K562 (cell line): ENCODE measurements around the gene SCFD2. TPM values are rescaled to one million over a fixed set of nuclear protein-coding genes. Genes with fewer than 3 reads are reported as not detected.
A peak's percentile ranks its signal among the peaks of the same experiment; 100 is the strongest.

Experiments
- ATAC-seq: fragments of 200-7000 bp; cut with Tn5 transposase; 3 replicates; pipeline ENCODE4 v1.9.1; 2020; ENCODE audit warnings: moderate library complexity
- BruUV-seq: library from RNA; stranded (reverse); fragments of 400-500 nt; replicated peaks from 2 replicates; lab custom pipeline; 2021; lab: Mats Ljungman, UMichigan
- CTCF ChIA-PET: fragments of 300-600 bp; formaldehyde crosslinking; extraction: SDS; loops from one replicate; lab custom pipeline; 2021; ENCODE audit warnings: low intra/inter-chr PET ratio; lab: Yijun Ruan, JAX
- POLR2A ChIA-PET: fragments of 300-600, 350-650 bp; sonication (Branson Sonifier 250); formaldehyde crosslinking; extraction: SDS; loops from one replicate; lab custom pipeline; 2021; ENCODE audit warnings: antibody characterized with exemption, inconsistent platforms; lab: Yijun Ruan, JAX
- DNase-seq, 4 experiments: peaks; one replicate each; pipeline versions ENCODE4 v3.0.0 to v3.0.0-alpha.2; 2011 to 2018; ENCODE audit warnings: low spot score in 3 of 4, mixed read lengths in 3 of 4; ENCODE audit errors: extremely low read depth in 1 of 4
- FAIRE-seq: peaks from 2 replicates; lab custom pipeline; 2011; peaks lifted over from hg19 to GRCh38; lab: Jason Lieb, UNC
- H2AFZ ChIP-seq: 2 replicates; pipeline ENCODE4 v1.6.0; 2011; ENCODE audit warnings: low read depth, low read length, control low read depth, inconsistent platforms
- H3K27ac ChIP-seq: fragments of 200-600 bp; 3 replicates; pipeline ENCODE4 v1.8.0; 2011; ENCODE audit warnings: low read depth, mild to moderate bottlenecking, control low read depth, inconsistent platforms, low read length, moderate library complexity, mixed read lengths; ENCODE audit errors: extremely low read depth
- H3K27me3 ChIP-seq, 2 experiments: fragments of 300-600 bp in 1 of 2; 2 replicates in 1 of 2; 3 replicates in 1 of 2; pipeline versions ENCODE4 v1.6.0 to v1.8.0; 2011; ENCODE audit warnings: inconsistent platforms in 2 of 2, low read length in 2 of 2, mild to moderate bottlenecking in 1 of 2, mixed read lengths in 1 of 2, moderate library complexity in 1 of 2; ENCODE audit not compliant: control insufficient read depth in 2 of 2, insufficient read depth in 2 of 2
- H3K36me3 ChIP-seq: fragments of 300-600 bp; 3 replicates; pipeline ENCODE4 v1.8.0; 2011; ENCODE audit warnings: mild to moderate bottlenecking, low read length, inconsistent platforms; ENCODE audit not compliant: control insufficient read depth, insufficient read depth
- H3K4me1 ChIP-seq, 2 experiments: fragments of 200-600 bp in 1 of 2; replicated peaks in 1 of 2; 2 replicates in 1 of 2; 3 replicates in 1 of 2; pipeline versions ENCODE4 v1.5.1 to v1.8.0; 2011; ENCODE audit warnings: inconsistent platforms in 2 of 2, low read length in 2 of 2, mild to moderate bottlenecking in 1 of 2, mixed read lengths in 1 of 2, moderate library complexity in 1 of 2; ENCODE audit not compliant: control insufficient read depth in 2 of 2, insufficient read depth in 2 of 2
- H3K4me2 ChIP-seq: 2 replicates; pipeline ENCODE4 v1.6.1; 2011; ENCODE audit warnings: low read length, control low read depth, inconsistent platforms, mixed read lengths; ENCODE audit not compliant: insufficient read depth
- H3K4me3 ChIP-seq: fragments of 200-600 bp; sonication (generic), shearing (Covaris generic); 2 replicates; pipeline ENCODE4 v1.5.1; 2016; ENCODE audit warnings: control low read depth, inconsistent platforms
- H3K79me2 ChIP-seq: fragments of 200-600 bp; 3 replicates; pipeline ENCODE4 v1.8.0; 2011; ENCODE audit warnings: low read length, inconsistent platforms; ENCODE audit not compliant: control insufficient read depth, insufficient read depth
- H3K9ac ChIP-seq, 2 experiments: 2 replicates each; pipeline versions ENCODE4 v1.6.0 to v1.6.1; 2011; ENCODE audit warnings: low read depth in 2 of 2, low read length in 2 of 2, control low read depth in 1 of 2, inconsistent platforms in 1 of 2, mild to moderate bottlenecking in 1 of 2, mixed read lengths in 1 of 2; ENCODE audit not compliant: insufficient read depth in 1 of 2
- H3K9me1 ChIP-seq: one replicate; pipeline ENCODE4 v1.6.0; 2011; ENCODE audit warnings: inconsistent platforms, mild to moderate bottlenecking, low read length, moderate library complexity; ENCODE audit not compliant: control insufficient read depth, insufficient read depth
- H3K9me3 ChIP-seq: replicated peaks from 2 replicates; pipeline ENCODE4 v1.5.1; 2011; ENCODE audit warnings: low read depth, low read length, inconsistent platforms; ENCODE audit not compliant: control insufficient read depth, insufficient read depth
- H4K20me1 ChIP-seq: replicated peaks from 2 replicates; pipeline ENCODE4 v1.6.1; 2011; ENCODE audit warnings: low read length, inconsistent platforms, mixed read lengths; ENCODE audit not compliant: control insufficient read depth, insufficient read depth
- ELF4 ChIP-seq: fragments of 450-650 bp; formaldehyde crosslinking; IDR thresholded peaks from 2 replicates; pipeline ENCODE4 v1.4.0; 2022; ENCODE audit warnings: missing genetic modification characterization
- MAFK ChIP-seq: IDR thresholded peaks from 2 replicates; pipeline ENCODE4 v1.6.1; 2011; ENCODE audit warnings: low read length, improper control_type of control experiment
- SMAD4 ChIP-seq: fragments of 250-450 bp; sonication (Bioruptor Pico); conservative IDR thresholded peaks from 2 replicates; pipeline ENCODE4 v1.8.0; 2021; ENCODE audit warnings: inconsistent platforms, mild to moderate bottlenecking, moderate library complexity
- ZC3H4 ChIP-seq: sonication (generic); formaldehyde crosslinking; IDR thresholded peaks from 2 replicates; pipeline ENCODE4 v1.9.0; 2021; ENCODE audit warnings: missing genetic modification reagents, borderline replicate concordance
- WGBS: fragments of 100-300 bp; shearing (Covaris generic); methylation state at CpG from one replicate; pipeline ENCODE4 v1.1.6; 2016; ENCODE audit warnings: low coverage, mixed read lengths; ENCODE audit not compliant: insufficient coverage; ENCODE audit errors: missing lambda C conversion rate; 5-methylcytosine and 5-hydroxymethylcytosine counted together
- in situ Hi-C: fragments of 300-500 bp; cut with MboI; formaldehyde crosslinking; loops from 4 replicates; pipeline ENCODE4 v1.15.0; 2018; ENCODE audit warnings: inconsistent platforms, mixed read lengths
- intact Hi-C: fragments of 100-400 bp; cut with micrococcal nuclease; formaldehyde crosslinking; loops from 2 replicates; pipeline ENCODE4 v1.14.2; 2022
- polyA plus RNA-seq, 8 experiments: library from polyadenylated mRNA; depleted of rRNA in 4 of 8; stranded (reverse) in 5 of 8; unstranded in 3 of 8; fragments of >200 nt; fragmentation: Nextera tagmentation in 2 of 8; fragmentation: Illumina TruSeq in 1 of 8; extraction: Ambion mirVana in 2 of 8; extraction: Trizol in 1 of 8; gene quantifications; 2 replicates each; pipeline versions ENCODE4 v1.2.1 to v1.2.3, GENCODE V29; 2011 to 2014; ENCODE audit warnings: inconsistent platforms in 1 of 8, missing spikeins in 1 of 8
- total RNA-seq, 7 experiments: library from RNA; depleted of rRNA in 6 of 7; stranded (reverse); fragments of >200 nt in 6 of 7; fragmentation: Illumina TruSeq in 2 of 7; extraction: Trizol in 2 of 7; gene quantifications; 2 replicates each; pipeline versions ENCODE4 v1.2.1 to v1.2.3, GENCODE V29; 2011 to 2021; ENCODE audit warnings: low replicate concordance in 1 of 7
- TF ChIP-seq, protein P1 (sequence below): fragments of 200-800 bp; sonication (Bioruptor generic); IDR thresholded peaks from 2 replicates; pipeline ENCODE4 v1.6.1; 2016; ENCODE audit warnings: missing genetic modification characterization, missing compliant biosample characterization
- TF ChIP-seq, protein P2 (sequence below): fragments of 250-450 bp; sonication (Bioruptor Pico); IDR thresholded peaks from 2 replicates; pipeline ENCODE4 v1.4.0; 2020

Gene SCFD2
- total and polyA plus RNA-seq, 9 of the 15 experiments (the other 6 are each of a cell fraction or from before 2014, with no cell fraction given) = 5.7 to 30.3 (median 22.8) TPM

DNA sequence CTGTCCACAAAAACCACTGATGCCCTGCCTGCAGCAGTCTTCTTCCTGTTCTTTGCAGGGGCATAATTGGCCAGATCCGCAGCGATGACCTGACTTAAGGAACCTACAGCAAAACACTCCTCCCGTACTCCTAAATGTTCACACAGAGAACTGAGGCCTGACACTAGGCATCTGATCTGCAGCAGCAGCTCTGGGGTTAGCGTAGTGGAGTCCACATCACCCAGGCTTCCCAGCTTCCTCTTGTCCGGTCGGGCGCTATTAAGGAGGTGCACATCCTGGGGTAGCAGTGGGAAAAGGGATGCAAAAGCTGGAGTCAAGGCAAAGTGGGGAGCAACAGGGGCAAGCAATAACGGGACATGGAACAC, 758 bp downstream of the SCFD2 start (continued):
- TF ChIP-seq SMAD4 (CRISPR knock-in tag) (no peak), ZC3H4 (CRISPR knock-in tag) (no peak)
- TF ChIP-seq, protein P1, sequence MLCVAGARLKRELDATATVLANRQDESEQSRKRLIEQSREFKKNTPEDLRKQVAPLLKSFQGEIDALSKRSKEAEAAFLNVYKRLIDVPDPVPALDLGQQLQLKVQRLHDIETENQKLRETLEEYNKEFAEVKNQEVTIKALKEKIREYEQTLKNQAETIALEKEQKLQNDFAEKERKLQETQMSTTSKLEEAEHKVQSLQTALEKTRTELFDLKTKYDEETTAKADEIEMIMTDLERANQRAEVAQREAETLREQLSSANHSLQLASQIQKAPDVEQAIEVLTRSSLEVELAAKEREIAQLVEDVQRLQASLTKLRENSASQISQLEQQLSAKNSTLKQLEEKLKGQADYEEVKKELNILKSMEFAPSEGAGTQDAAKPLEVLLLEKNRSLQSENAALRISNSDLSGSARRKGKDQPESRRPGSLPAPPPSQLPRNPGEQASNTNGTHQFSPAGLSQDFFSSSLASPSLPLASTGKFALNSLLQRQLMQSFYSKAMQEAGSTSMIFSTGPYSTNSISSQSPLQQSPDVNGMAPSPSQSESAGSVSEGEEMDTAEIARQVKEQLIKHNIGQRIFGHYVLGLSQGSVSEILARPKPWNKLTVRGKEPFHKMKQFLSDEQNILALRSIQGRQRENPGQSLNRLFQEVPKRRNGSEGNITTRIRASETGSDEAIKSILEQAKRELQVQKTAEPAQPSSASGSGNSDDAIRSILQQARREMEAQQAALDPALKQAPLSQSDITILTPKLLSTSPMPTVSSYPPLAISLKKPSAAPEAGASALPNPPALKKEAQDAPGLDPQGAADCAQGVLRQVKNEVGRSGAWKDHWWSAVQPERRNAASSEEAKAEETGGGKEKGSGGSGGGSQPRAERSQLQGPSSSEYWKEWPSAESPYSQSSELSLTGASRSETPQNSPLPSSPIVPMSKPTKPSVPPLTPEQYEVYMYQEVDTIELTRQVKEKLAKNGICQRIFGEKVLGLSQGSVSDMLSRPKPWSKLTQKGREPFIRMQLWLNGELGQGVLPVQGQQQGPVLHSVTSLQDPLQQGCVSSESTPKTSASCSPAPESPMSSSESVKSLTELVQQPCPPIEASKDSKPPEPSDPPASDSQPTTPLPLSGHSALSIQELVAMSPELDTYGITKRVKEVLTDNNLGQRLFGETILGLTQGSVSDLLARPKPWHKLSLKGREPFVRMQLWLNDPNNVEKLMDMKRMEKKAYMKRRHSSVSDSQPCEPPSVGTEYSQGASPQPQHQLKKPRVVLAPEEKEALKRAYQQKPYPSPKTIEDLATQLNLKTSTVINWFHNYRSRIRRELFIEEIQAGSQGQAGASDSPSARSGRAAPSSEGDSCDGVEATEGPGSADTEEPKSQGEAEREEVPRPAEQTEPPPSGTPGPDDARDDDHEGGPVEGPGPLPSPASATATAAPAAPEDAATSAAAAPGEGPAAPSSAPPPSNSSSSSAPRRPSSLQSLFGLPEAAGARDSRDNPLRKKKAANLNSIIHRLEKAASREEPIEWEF (CRISPR knock-in tag) = no peak

DNA sequence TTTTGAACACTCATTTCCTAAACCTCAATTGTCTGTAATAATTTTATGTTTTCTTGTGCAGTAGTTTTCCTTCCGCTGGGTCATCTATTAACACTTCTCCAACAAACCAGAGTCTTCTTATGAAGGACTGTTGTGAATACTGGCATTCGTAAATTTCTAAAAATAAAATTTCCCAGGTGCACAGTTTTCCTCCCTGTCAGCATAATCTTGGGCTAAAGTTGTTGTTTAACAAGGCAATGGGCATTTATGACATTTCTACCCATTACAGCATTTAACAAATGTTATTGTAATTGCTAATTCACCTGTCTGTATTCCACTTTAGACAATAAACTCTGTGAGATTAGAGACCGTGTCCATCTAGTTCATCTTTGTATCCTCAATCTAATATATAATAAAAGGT, 1.2 kb downstream of the SCFD2 start:
- ChIA-PET POLR2A (interaction anchor here (0.8 to 1.4 kb wide), 2 partner anchors 9 to 16 kb away, joined by 4 to 8 read pairs; no protein-coding TSS in a partner anchor), CTCF (no interaction called here)
- Histone ChIP-seq H3K9me3 (no peaks in the 10 kb centered on the region), H3K27me3 (no peaks in the 10 kb centered on the region), H3K4me3 (peak overlapping the region; percentile 93), H3K4me1 (peaks cover 0 to 5% of the 10 kb centered on the region in 2 experiments; a peak in 4 of 5 replicates), H2AFZ (peak overlapping the region; percentile 90; the same call in 1 of the 2 replicates), H3K36me3 (peaks cover 10% of the 10 kb centered on the region; the same call in 2 of the 3 replicates), H3K79me2 (peaks cover 62% of the 10 kb centered on the region), H4K20me1 (no peaks in the 10 kb centered on the region), H3K4me2 (peak overlapping the region; percentile 98), H3K9ac (peak overlapping the region in 1 of 2 experiments; percentile 82; a peak in 2 of 4 replicates), H3K27ac (no peak overlapping the region; the same call in 2 of the 3 replicates), H3K9me1 (no peaks in the 10 kb centered on the region)
- no peak for ATAC-seq
- intact Hi-C loops (no loop called here), in situ Hi-C loops (no loop called here)
- 2% methylated on average over 3 of the region's 3 CpGs for WGBS
- DNase-seq = no peak
- BruUV-seq = no TSS peak
- FAIRE-seq = no peak
- TF ChIP-seq, protein P2, sequence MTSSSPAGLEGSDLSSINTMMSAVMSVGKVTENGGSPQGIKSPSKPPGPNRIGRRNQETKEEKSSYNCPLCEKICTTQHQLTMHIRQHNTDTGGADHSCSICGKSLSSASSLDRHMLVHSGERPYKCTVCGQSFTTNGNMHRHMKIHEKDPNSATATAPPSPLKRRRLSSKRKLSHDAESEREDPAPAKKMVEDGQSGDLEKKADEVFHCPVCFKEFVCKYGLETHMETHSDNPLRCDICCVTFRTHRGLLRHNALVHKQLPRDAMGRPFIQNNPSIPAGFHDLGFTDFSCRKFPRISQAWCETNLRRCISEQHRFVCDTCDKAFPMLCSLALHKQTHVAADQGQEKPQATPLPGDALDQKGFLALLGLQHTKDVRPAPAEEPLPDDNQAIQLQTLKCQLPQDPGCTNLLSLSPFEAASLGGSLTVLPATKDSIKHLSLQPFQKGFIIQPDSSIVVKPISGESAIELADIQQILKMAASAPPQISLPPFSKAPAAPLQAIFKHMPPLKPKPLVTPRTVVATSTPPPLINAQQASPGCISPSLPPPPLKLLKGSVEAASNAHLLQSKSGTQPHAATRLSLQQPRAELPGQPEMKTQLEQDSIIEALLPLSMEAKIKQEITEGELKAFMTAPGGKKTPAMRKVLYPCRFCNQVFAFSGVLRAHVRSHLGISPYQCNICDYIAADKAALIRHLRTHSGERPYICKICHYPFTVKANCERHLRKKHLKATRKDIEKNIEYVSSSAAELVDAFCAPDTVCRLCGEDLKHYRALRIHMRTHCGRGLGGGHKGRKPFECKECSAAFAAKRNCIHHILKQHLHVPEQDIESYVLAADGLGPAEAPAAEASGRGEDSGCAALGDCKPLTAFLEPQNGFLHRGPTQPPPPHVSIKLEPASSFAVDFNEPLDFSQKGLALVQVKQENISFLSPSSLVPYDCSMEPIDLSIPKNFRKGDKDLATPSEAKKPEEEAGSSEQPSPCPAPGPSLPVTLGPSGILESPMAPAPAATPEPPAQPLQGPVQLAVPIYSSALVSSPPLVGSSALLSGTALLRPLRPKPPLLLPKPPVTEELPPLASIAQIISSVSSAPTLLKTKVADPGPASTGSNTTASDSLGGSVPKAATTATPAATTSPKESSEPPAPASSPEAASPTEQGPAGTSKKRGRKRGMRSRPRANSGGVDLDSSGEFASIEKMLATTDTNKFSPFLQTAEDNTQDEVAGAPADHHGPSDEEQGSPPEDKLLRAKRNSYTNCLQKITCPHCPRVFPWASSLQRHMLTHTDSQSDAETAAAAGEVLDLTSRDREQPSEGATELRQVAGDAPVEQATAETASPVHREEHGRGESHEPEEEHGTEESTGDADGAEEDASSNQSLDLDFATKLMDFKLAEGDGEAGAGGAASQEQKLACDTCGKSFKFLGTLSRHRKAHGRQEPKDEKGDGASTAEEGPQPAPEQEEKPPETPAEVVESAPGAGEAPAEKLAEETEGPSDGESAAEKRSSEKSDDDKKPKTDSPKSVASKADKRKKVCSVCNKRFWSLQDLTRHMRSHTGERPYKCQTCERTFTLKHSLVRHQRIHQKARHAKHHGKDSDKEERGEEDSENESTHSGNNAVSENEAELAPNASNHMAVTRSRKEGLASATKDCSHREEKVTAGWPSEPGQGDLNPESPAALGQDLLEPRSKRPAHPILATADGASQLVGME (CRISPR knock-in tag) = no peak
- TF ChIP-seq MAFK = peak; percentile 15; the same call in 1 of the 2 replicates
- no peak for TF ChIP-seq ELF4 (CRISPR knock-in tag)
